HG03196 (cell line): ENCODE data around the gene UST.

Experiments
- ATAC-seq: cut with Tn5 transposase; IDR thresholded peaks from one replicate; pipeline ENCODE4 v1.9.1; 2021; ENCODE audit not compliant: unreplicated experiment

Gene UST

DNA sequence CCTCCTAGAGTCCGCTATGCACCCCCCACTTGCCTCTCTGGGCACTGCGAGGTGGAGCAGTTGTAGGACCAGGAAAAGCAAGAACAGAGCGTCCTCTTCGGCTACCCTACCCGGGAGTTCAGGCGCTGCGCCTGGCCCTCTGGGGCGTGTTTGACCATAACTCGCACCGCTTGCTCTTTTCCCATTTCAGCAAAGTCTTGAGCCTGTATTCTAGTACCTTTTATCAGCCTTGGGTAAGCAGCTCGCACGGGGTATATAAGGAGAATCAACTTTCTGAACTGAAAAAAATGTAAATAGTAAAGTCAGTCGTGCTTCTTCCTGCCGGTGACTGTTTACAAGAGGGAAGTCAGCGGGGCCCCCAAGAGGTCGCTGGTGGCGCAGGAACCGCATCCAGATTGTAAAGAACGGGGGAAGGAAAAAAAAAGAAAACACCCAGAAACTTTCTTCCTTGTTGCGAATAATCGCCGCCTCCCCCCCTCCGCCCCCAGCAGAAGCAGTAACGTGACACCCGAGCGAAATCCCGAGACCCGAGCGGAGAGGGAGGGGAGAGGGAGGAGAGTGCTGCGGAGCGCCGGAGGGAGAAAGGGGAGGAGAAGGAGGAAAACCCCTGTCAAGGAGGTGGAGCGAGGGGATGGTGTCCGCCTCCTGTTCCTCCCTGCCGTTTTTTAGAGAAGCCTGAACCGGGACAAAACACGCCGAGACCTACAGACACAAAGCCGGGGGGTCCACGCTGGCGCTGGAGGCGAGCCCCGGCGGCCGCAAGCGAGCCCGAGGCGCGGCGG lies at the start of gene UST:
Gene UST (plus strand): TSS at position 668 of the 782 bp plus-strand sequence. CDS start 401 bp downstream, outside the sequence.
- peak; percentile 47 for ATAC-seq

DNA sequence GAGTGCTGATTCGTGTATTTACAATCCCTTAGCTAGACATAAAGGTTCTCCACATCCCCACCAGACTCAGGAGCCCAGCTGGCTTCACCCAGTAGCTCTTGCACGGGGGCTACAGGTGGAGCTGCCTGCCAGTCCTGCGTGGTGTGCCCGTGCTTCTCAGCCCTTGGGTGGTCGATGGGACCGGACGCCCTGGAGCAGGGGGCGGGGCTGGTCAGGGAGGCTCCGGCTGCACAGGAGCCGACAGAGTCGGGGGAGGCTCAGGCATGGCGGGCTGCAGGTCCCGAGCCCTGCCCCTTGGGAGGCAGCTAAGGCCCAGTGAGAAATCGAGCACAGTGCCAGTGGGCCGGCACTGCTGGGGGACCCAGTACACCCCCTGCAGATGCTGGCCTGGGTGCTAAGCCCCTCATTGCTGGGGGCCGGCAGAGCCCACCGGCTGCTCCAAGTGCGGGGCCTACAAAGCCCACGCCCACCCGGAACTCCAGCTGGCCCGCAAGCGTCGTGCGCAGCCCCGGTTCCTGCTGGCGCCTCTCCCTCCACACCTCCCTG lies 48.9 kb upstream of the UST start:
- no peak for ATAC-seq

GRCh38 chr6:148698671-148699180 lies 48.1 kb upstream of the UST start:
- no peak for ATAC-seq

- ATAC-seq, result no peak
These were observed 46.6 kb upstream of the UST start for GRCh38 chr6:148700047-148700715.

- peak; percentile 79 for ATAC-seq
These were observed 46.0 kb upstream of the UST start for GRCh38 chr6:148700741-148701311.

GRCh38 chr6:148701375-148701774 lies 45.5 kb upstream of the UST start:
- ATAC-seq, result no peak

GRCh38 chr6:148703900-148704299 lies 42.9 kb upstream of the UST start:
- ATAC-seq, result no peak

DNA sequence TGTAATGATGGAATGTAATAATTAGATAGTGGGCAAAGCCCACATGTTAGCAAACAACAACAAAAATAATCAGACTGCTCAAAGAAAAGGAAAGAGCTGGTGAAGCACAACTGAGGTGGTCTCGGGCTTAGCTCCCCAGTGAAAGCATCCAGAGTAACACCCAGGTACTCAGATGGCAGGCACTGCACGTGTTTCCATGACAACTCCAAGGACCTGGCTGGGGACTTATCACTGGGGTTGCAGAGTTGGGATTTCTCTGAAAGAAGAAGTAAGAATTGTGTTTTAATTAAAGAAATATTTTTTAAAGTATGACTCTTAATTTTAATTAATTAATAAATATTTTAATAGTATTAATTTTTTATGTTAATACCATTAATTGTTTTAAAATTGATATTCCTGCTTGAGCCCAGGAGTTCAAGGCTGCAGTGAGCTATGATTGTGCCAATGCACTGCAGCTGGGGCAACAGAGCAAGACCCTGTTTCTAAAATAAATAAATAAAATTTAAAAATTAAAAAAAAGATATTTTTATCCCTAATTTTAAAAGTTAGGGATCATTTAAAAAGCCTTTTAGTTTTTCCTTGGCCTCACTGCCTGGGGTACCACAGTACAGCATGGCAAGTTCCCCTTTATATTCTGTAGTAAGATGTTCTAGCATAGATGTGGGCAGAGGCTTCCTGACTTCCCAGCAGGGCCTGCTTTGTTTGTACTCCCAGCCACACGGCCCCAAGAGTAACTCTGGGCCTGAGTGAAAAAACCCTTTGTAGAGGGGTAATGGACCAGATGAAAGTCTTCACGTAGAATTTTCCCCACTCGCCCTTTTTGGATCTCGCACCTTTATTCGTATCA lies 42.2 kb upstream of the UST start:
- ATAC-seq, result no peak

GRCh38 chr6:148708707-148709106 lies 38.1 kb upstream of the UST start:
- ATAC-seq, result no peak

DNA sequence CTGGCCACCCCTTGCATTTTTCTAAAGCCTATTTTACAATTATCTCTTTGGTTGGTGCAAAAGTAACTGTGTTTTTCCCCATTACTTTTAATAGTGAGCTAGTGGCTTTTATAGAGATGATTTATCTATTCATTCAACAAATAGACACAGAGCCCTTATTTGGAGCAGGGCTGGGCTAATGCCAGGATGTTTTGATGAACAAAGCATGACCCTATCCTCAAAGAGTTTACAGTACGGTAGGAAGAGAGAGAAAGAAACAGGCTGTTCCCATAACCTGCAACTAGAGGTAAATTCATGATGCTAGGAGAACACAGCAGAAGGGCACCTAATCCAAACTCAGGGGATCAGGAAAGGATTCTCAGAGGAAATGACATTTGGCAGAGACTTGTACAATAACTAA lies 37.3 kb upstream of the UST start:
- ATAC-seq, result no peak

DNA sequence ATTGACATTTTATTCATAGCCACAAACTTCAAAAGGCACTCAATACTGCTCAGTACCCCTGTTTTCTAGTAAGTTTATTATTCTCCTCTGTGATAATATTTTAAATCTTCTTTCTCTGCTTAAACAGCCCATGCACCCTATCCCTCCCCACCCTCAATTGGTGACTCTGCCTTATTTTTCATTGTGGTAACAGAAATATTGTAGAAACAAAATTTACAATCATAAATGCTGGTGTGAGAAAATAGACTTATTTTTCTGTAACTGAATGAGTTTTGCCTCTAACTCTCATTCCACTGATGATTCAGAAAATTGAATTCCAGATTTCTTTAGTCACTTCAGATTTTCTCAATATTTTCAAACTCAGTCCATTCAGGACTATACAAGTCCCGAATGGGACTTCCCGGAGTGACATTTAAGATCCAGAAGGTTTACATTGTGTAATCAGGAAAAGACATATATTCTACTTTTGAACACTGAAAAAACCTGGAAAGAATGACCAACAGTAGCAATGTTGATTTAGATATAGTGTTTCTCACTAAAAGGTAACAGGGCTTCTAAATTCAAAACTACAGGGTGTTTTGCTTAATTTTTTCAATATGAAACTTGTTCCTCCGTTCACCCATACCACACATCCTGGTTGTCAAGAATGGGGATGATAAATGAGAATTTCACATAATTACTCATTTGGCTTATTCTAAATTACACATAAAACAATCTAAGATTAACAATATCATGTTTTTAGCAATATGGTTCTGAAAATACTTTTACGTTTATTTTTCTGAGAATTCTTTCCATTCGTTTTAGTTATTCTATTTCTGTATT lies 34.8 kb upstream of the UST start:
- no peak for ATAC-seq

DNA sequence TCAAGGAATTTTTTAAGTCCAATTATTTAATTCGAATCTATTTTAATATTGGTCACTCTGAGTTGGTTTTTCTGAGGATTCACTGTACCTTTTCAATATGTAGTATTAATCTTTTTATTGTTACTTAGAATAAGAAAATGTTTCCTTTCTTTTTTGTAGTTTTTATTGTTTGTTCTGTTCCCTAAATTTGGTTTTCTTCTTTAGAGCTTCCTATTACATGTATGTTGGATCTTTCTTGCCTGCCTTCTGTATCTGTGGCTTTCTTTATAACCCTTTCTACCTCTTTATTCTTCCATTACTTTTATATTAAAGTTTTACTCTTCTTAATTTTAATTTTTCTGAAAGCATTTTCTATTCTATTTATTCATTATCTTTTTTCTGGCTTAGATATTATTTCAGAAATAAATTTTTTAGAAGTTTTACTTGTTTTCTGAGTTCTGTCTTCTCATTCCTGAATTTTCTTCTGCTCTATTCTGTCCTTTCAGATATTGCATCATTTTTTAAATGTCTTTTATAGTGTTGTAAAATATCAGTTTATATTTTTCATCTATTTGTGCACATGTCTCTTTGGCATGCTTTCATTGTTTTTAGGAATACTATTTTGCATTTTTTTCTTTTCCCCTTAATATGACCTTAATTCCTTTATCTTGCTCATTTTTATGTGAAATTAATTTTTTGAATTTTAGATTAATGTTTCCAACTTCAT lies 33.6 kb upstream of the UST start:
- no peak for ATAC-seq

DNA sequence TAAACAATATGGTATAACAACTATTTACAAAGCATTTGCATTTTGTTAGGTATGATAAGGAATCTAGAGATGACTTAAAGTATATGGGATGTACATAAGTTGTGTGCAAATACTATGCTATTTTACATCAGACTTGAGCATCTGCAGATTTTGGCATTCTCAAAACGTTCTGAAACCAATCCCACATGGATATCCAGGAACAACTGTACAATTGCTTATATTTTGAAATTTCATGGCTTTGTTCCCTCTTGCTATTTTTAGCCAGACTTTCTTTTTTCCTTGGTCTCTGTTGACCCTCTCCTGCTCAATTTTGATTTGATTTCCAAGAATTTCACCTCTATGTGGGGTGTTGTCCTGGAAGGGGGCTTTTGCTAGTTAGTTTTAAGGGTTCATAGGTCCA lies 32.9 kb upstream of the UST start:
- no peak for ATAC-seq

DNA sequence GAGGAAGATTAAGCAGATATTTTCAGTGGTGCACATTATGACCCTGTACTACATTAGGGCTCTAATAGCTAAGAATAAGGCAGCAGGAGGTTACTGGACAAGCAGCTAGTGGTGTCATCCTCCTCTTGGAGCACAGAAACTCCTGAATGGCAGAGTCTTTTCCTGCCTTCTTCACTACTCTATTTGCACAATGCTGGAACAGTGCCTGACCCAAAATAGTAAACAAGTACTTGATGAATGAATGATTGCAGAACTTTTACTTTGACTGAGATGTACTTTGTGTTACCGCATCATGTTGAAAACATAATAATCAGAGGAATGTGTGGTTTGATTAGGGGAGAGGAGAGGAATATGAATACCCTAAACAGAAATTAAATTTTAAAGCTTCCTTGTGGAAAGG lies 30.0 kb upstream of the UST start:
- ATAC-seq, result no peak

GRCh38 chr6:148720406-148720805 lies 26.4 kb upstream of the UST start:
- no peak for ATAC-seq

DNA sequence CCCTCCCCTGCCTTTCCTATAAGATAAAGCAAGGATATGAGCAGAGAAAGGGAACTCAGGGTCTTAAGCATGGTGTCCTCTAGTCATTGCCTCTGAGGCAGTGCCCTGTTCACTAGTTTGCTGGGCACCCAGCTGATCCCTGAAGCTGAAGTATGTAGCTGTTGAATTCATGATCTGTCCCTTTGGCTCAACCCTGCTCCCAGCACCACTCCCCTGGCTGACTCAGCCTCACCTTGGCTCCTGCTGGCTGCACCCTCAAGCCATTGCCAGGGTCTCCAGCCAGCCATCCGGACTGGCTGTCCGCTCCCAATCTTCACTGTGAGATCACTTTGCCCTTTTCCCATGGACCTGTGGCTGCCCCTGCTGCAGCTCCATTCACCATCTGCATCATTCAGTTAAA lies 25.9 kb upstream of the UST start:
- no peak for ATAC-seq

DNA sequence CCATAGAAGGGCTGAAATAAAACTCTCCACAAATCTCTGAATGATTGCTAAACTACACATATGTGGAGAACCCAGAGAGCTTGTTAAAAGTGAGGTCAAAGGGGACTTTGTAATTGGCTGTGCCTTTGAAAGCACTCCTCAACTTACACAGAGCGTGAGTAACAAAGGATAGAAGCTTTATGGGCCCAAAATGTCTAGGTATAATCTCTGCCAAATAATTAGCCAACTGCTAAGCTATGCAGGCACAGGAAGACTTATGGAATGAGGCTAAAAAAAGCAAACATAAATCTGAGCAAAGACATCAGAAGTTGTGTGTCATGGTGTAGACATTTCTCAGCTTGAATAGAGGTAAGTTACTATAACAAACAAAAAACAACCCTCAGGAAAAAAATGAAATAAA lies 23.3 kb upstream of the UST start:
- ATAC-seq, result no peak

GRCh38 chr6:148724428-148724827 lies 22.4 kb upstream of the UST start:
- no peak for ATAC-seq

DNA sequence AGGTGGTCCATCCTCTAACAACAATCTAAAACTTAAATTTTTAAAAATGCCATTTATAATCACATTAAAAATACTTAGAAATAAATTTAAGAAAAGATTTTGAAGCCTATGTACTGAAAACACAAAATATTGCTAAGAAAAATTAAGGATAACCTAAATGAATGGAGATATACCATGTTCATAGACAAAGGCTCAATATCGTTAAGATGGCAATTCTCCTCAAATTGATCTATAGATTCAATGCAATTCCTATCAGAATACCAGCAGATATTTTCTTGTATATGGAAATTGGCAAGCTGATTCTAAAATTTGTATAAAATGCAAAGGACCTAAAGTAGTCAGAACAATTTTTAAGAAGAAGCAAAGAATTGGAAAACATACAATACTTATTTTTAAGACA lies 19.7 kb upstream of the UST start:
- no peak for ATAC-seq
